AG10803 (cell line): ENCODE results near the gene ZNF714.

Source experiments
- DNase-seq: peaks from one replicate; pipeline ENCODE4 v3.0.0; 2010; ENCODE audit warnings: low read depth
- H3K4me3 ChIP-seq: 2 replicates; pipeline ENCODE4 v1.5.1; 2011; ENCODE audit warnings: mild to moderate bottlenecking, low read length, control low read depth
- CTCF ChIP-seq: conservative IDR thresholded peaks from 2 replicates; pipeline ENCODE4 v1.5.1; 2011; ENCODE audit warnings: mild to moderate bottlenecking, low read length, control low read depth, inconsistent platforms

Gene ZNF714

GRCh38 chr19:21164541-21164940 lies 82.5 kb downstream of the ZNF714 start:
- no peak for TF ChIP-seq CTCF
- no peak for DNase-seq

GRCh38 chr19:21166436-21166835 lies 84.4 kb downstream of the ZNF714 start:
- DNase-seq, result no peak
- no peak for TF ChIP-seq CTCF
- no peak overlapping the region for H3K4me3 ChIP-seq

More at GRCh38 chr19:21164541-21164940, 82.5 kb downstream of the ZNF714 start:
- H3K4me3 ChIP-seq, result no peak overlapping the region
